ENCODE measurements around the gene BCKDK.

BCKDK gene

GRCh38 chr16:31108035-31108793 is at the start of gene BCKDK:
TSS of gene BCKDK (plus strand) at chr16:31108386. CDS start at chr16:31109224, 838 bp downstream.
- DNase-seq, result peak; percentile 20

- DNase-seq, result no peak
Measured at GRCh38 chr16:31061126-31061812, 46.9 kb upstream of the BCKDK start.

- no peak for DNase-seq
Measured at GRCh38 chr16:31061813-31062440, 46.3 kb upstream of the BCKDK start.

DNA sequence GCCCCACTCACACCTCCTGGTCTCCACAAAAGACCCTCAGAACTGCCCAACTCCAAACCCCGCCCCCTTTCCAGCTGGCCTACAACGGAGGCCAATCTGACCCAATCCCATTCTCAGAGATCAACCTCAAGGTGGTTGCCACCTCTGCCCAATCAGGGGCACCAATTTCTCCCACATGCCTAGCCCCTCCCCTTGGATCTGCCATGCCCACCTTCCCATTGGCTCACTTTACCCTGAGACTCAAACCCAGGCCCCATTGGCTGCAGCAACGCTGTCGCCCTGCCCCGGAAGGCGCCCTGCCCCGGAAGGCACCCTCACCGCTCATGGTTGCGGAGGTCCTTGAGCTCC is 44.7 kb upstream of the BCKDK start:
- DNase-seq, result no peak

DNA sequence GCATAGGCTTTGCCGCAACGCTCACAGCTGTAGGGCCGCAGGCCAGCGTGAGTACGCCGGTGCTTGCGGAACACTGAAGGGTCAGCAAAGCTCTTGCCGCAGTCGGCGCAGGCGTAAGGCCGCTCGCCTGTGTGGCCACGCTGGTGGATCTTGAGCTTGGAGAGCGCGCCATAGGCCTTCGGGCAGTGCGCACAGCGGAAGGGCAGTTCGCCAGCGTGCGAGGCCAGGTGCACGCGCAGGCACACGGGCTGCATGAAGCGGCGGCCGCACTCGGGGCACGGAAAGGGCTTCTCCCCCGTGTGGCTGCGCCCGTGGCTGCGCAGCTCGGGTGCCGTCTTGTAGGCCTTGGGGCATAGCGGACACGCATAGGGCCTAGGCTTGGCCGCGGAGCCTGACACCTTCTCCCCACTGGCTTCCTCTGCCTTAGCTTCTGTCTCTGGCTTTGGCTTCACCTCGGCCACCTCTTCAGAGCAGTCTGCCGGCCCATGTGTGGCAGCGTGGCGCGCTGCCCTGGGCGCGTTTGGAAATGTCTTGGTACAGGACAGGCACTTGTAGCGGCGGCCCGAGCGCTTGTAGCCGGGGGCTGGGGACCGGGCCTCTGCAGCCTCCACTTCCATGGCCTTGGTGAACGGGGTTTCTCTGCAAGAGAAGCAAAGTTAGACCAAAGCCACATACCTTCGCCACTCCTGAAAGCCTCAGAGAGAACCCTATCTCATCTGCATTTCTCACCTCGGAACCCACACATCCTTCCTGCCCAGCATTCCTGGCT is 44.2 kb upstream of the BCKDK start:
- DNase-seq, result no peak

- DNase-seq, result no peak
Measured at GRCh38 chr16:31064882-31065461, 43.2 kb upstream of the BCKDK start.

DNA sequence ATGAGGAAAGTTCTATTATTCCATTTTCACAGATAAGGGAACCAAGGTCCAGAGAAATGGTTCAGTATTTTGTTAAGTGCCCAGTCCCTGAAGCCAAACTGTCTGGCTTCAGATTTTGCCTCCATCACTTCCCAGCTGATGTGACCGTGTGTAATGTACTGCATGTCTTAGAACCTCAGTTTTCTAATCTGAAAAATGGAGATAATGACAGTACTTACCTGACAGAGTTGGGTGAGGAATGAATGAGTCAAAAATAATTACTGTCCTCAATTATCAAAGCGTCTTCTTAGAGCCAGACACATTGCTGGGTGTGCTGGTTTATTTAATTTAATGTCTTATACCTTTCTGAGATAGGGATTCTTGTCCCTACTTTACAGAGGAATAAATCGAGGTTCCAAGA is 40.8 kb upstream of the BCKDK start:
- DNase-seq, result no peak

DNA sequence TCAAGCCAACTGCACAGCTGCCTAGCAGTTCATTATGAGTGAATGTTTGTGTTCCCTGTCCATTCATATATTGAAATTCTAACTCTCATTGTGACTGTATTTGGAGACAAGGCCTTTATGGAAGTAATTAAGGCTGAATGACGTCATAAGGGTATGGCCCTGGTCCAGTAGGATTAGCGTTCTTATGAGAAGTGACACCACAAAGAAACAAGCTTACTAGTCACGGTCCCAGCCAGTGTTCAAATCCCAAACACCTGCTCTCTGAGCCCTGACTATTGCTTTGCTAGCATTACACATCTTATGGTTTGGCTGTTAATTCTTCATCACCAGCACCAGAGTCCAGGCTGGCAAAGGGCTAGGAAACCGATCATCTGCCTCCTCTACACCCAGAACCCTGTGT is 36.3 kb upstream of the BCKDK start:
- DNase-seq, result no peak

DNA sequence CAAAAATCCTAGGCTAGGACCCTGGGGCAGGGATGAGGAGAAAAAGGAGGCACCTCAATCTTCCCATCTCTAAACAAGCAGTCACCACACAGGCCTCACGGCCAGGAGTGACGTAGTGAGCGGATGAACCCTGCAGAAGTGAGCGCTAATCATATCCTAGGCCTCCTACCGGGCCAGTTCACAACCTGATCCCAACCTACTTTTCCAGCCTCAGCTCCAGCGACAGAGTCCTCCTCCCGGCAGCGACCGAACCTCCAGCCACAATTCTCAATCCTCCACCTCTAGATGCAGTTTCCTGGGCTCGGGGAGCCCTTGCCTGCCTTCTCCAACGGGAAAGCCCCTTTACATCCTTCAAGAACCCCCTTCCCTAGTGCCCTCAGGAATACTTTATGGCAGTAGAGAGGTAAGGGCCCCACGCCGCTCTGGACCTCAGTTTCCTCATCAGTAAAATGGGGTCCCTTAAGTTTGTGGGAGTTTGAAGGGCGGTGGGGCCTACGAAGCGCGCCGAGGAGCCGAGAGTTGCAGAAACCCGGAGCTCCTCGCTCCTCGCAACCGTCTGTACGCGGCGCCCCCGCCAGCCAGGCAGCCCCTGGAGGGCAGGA is 35.5 kb upstream of the BCKDK start:
- DNase-seq, result no peak

GRCh38 chr16:31073142-31073969 is 34.8 kb upstream of the BCKDK start:
- DNase-seq, result peak; percentile 57

- peak; percentile 92 for DNase-seq
Measured at GRCh38 chr16:31073970-31074813, 34.0 kb upstream of the BCKDK start, which contains the start of the genes ZNF646 and ZNF668. TSS of gene ZNF646 (plus strand) at chr16:31074422. CDS start at chr16:31076325, 1,903 bp downstream. TSS of gene ZNF668 (minus strand) at chr16:31074240. CDS start at chr16:31064459, 9,781 bp downstream.

DNA sequence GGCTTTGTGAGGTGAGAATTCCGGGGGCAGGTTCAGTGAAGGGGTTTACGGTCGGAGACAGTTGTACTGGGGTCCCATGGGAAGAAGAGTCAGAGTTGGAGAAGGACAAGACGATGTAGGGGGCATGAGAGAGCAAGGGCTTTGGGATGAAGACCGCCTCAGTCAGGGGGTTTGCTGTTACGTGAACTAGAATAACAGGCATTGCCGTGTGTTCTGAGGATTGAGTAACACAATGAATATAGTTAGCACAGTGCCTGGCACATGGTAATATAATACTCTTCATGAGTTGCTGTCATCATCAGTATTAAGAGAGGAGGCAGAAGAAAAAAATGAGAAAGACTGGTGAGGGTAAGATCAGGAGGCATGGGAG is 33.4 kb upstream of the BCKDK start:
- no peak for DNase-seq

DNA sequence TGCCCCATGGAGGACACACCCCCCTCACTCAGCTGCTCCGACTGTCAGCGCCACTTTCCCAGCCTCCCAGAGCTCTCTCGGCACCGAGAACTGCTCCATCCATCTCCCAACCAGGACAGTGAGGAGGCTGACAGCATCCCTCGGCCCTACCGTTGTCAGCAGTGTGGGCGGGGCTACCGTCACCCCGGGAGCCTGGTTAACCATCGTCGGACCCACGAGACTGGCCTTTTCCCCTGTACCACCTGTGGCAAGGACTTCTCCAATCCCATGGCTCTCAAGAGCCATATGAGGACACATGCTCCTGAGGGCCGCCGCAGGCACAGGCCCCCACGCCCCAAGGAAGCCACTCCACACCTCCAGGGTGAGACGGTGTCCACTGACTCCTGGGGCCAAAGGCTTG is 31.9 kb upstream of the BCKDK start:
- DNase-seq, result no peak

- DNase-seq, result no peak
Measured at GRCh38 chr16:31077024-31077423, 31.2 kb upstream of the BCKDK start.

GRCh38 chr16:31077592-31078396 is 30.4 kb upstream of the BCKDK start:
- no peak for DNase-seq

GRCh38 chr16:31078597-31079341 is 29.4 kb upstream of the BCKDK start:
- DNase-seq, result no peak

GRCh38 chr16:31079342-31079944 is 28.7 kb upstream of the BCKDK start:
- DNase-seq, result no peak

- no peak for DNase-seq
Measured at GRCh38 chr16:31080035-31080629, 28.1 kb upstream of the BCKDK start.
